Trophoblast cell (in vitro differentiated cells and primary cell): ENCODE measurements around the gene EGFR.

ENCODE experiments used
- DNase-seq, 2 donors: peaks; one replicate each; pipeline ENCODE4 v3.0.0-alpha.2; 2016
- H2AFZ ChIP-seq: 2 replicates; pipeline ENCODE4 v1.6.1; 2013; ENCODE audit warnings: low read length, moderate library complexity, mild to moderate bottlenecking; ENCODE audit not compliant: insufficient read depth, poor library complexity
- H2AK5ac ChIP-seq: 2 replicates; pipeline ENCODE4 v1.6.1; 2013; ENCODE audit warnings: mild to moderate bottlenecking, low read length
- H2BK120ac ChIP-seq: 2 replicates; pipeline ENCODE4 v1.6.1; 2013; ENCODE audit warnings: low read length, mild to moderate bottlenecking, moderate library complexity; ENCODE audit not compliant: insufficient read depth, poor library complexity
- H2BK12ac ChIP-seq: 2 replicates; pipeline ENCODE4 v1.6.1; 2013; ENCODE audit warnings: mild to moderate bottlenecking, low read length, moderate library complexity
- H2BK5ac ChIP-seq: 2 replicates; pipeline ENCODE4 v1.6.1; 2013; ENCODE audit warnings: low read length, low read depth, moderate library complexity, mild to moderate bottlenecking; ENCODE audit not compliant: poor library complexity
- H3K14ac ChIP-seq: 2 replicates; pipeline ENCODE4 v1.6.1; 2013; ENCODE audit warnings: mild to moderate bottlenecking, low read length
- H3K18ac ChIP-seq: 2 replicates; pipeline ENCODE4 v1.6.1; 2013; ENCODE audit warnings: mild to moderate bottlenecking, low read length
- H3K23ac ChIP-seq: 2 replicates; pipeline ENCODE4 v1.6.1; 2013; ENCODE audit warnings: low read length
- H3K27ac ChIP-seq: 2 replicates; pipeline ENCODE4 v1.5.1; 2013; ENCODE audit warnings: low read depth, mild to moderate bottlenecking, inconsistent platforms, low read length, moderate library complexity
- H3K27me3 ChIP-seq: 2 replicates; pipeline ENCODE4 v1.6.1; 2013; ENCODE audit warnings: inconsistent platforms, mild to moderate bottlenecking, low read length, moderate library complexity; ENCODE audit not compliant: insufficient read depth
- H3K36me3 ChIP-seq, 2 experiments: 1 replicate in 1 of 2; 2 replicates in 1 of 2; pipeline ENCODE4 v1.6.1; 2013; ENCODE audit warnings: low read length in 2 of 2, mild to moderate bottlenecking in 2 of 2, moderate library complexity in 1 of 2; ENCODE audit not compliant: insufficient read depth in 2 of 2, control insufficient read depth in 1 of 2
- H3K4ac ChIP-seq: 2 replicates; pipeline ENCODE4 v1.6.1; 2013; ENCODE audit warnings: low read depth, mild to moderate bottlenecking, low read length, moderate library complexity
- H3K4me1 ChIP-seq, 2 experiments: 1 replicate in 1 of 2; 2 replicates in 1 of 2; pipeline ENCODE4 v1.6.1; 2013; ENCODE audit warnings: low read length in 2 of 2, mild to moderate bottlenecking in 2 of 2, moderate library complexity in 1 of 2; ENCODE audit not compliant: insufficient read depth in 2 of 2, control insufficient read depth in 1 of 2
- H3K4me2 ChIP-seq: 2 replicates; pipeline ENCODE4 v1.6.1; 2013; ENCODE audit warnings: inconsistent platforms, mild to moderate bottlenecking, low read length, moderate library complexity
- H3K4me3 ChIP-seq: 2 replicates; pipeline ENCODE4 v1.5.1; 2013; ENCODE audit warnings: mild to moderate bottlenecking, low read depth, low read length, inconsistent platforms
- H3K79me1 ChIP-seq: one replicate; pipeline ENCODE4 v1.6.1; 2013; ENCODE audit warnings: low read length
- H3K79me2 ChIP-seq: 2 replicates; pipeline ENCODE4 v1.6.1; 2013; ENCODE audit warnings: low read length, mild to moderate bottlenecking; ENCODE audit not compliant: control insufficient read depth, insufficient read depth, poor library complexity
- H3K9ac ChIP-seq: 2 replicates; pipeline ENCODE4 v1.6.1; 2013; ENCODE audit warnings: mild to moderate bottlenecking, low read length
- H3K9me3 ChIP-seq: 2 replicates; pipeline ENCODE4 v1.6.1; 2013; ENCODE audit warnings: low read depth, mild to moderate bottlenecking, control low read depth, inconsistent platforms, low read length; ENCODE audit not compliant: insufficient read depth
- H4K12ac ChIP-seq: 2 replicates; pipeline ENCODE4 v1.6.1; 2013; ENCODE audit warnings: low read depth, mild to moderate bottlenecking, low read length, moderate library complexity
- H4K8ac ChIP-seq: 2 replicates; pipeline ENCODE4 v1.6.1; 2013; ENCODE audit warnings: low read depth, mild to moderate bottlenecking, low read length, moderate library complexity
- H4K91ac ChIP-seq: one replicate; pipeline ENCODE4 v1.6.1; 2013; ENCODE audit warnings: low read depth, mild to moderate bottlenecking, low read length, moderate library complexity
- whole genome bisulfite sequencing: extraction: QIAGEN DNeasy Blood & Tissue Kit; methylation state at CpG from one replicate; pipeline ENCODE4 v1.1.7; 2013; ENCODE audit warnings: missing lambda C conversion rate; ENCODE audit not compliant: insufficient read length, insufficient coverage; ENCODE audit errors: extremely low coverage; 5-methylcytosine and 5-hydroxymethylcytosine counted together

EGFR gene

DNA sequence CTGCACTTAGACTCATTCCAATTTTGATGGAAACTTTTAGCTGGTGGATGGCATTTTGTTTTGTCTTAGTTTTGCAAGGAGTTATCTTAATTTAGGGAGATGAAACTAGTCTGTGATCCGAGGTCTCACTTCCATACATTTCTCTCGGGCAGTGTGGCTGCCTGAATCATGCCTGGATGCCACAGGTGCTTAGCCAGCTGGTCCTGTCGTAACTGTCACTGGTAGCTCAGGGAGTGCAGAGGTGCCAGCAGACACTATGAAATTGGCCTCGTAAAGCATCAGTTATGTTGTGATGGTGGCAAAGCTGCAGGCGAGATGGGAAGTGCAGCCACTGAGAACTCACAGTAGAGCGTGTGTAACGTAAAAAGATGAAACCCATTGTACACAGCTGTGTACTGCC lies 74.9 kb downstream of the EGFR start:
- H2AFZ ChIP-seq, result no peak overlapping the region
- H3K4me1 ChIP-seq, result peaks cover 3 to 5% of the 10 kb centered on the region in 2 experiments
- no peak overlapping the region for H3K14ac ChIP-seq
- no peak overlapping the region for H4K8ac ChIP-seq
- no peak overlapping the region for H2AK5ac ChIP-seq
- H3K27ac ChIP-seq, result no peak overlapping the region
- H3K4me2 ChIP-seq, result no peak overlapping the region
- no peaks in the 10 kb centered on the region for H3K36me3 ChIP-seq
- H3K27me3 ChIP-seq, result no peaks in the 10 kb centered on the region
- H3K4me3 ChIP-seq, result no peak overlapping the region
- H2BK12ac ChIP-seq, result no peak overlapping the region
- H3K9ac ChIP-seq, result no peak overlapping the region
- no peak overlapping the region for H4K12ac ChIP-seq
- H3K23ac ChIP-seq, result no peak overlapping the region
- H2BK5ac ChIP-seq, result no peak overlapping the region
- H4K91ac ChIP-seq, result no peak overlapping the region
- WGBS, result no CpG with 5 or more reads among the region's 7 CpGs
- DNase-seq, result peak; percentile 25 to 32
- no peak overlapping the region for H2BK120ac ChIP-seq
- H3K4ac ChIP-seq, result no peak overlapping the region
- peak overlapping the region; percentile 40 for H3K18ac ChIP-seq
- no peaks in the 10 kb centered on the region for H3K79me1 ChIP-seq
- no peaks in the 10 kb centered on the region for H3K9me3 ChIP-seq
- H3K79me2 ChIP-seq, result no peaks in the 10 kb centered on the region

DNA sequence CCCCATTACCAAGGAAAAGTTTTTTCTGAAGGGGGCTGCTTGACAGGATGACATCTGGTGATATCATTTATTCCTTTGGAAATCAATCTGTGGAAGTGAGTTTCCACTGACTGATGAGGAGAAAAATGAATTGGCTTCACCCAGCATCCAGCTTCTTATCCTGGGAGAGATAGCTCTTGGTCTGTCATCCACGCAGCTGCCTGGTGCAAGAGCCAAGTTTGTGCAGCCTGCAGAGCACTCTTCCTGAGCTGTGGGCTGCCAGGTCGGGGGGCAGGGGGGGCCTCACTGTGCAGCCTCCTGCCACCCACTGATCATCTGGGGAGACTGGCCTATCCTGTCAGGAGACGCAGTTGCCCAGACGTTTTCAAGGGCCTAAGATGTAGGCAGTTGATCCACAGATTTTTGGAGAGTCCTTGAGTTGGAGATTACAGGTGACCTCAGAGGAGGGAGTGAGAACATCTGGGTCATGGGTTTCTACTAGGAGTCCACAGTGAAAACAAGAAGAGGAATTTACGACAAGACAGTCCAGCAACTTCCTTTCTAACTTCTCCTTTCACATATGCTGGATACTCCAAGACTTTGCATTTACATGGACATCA lies 75.4 kb downstream of the EGFR start:
- Histone ChIP-seq H3K4me3 (no peak overlapping the region), H4K8ac (no peak overlapping the region), H3K18ac (no peak overlapping the region), H2BK120ac (no peak overlapping the region), H3K4ac (no peak overlapping the region), H2AK5ac (no peak overlapping the region), H3K27me3 (no peaks in the 10 kb centered on the region), H3K36me3 (no peaks in the 10 kb centered on the region), H3K4me2 (no peak overlapping the region), H2BK5ac (no peak overlapping the region), H3K9ac (no peak overlapping the region), H3K79me1 (no peaks in the 10 kb centered on the region), H3K9me3 (no peaks in the 10 kb centered on the region), H2BK12ac (no peak overlapping the region), H2AFZ (no peak overlapping the region), H3K79me2 (no peaks in the 10 kb centered on the region), H3K14ac (no peak overlapping the region), H3K4me1 (peaks cover 3 to 5% of the 10 kb centered on the region in 2 experiments), H4K12ac (no peak overlapping the region), H3K23ac (no peak overlapping the region), H3K27ac (no peak overlapping the region), H4K91ac (no peak overlapping the region)
- WGBS, result no CpG with 5 or more reads among the region's 5 CpGs
- DNase-seq, result no peak

DNA sequence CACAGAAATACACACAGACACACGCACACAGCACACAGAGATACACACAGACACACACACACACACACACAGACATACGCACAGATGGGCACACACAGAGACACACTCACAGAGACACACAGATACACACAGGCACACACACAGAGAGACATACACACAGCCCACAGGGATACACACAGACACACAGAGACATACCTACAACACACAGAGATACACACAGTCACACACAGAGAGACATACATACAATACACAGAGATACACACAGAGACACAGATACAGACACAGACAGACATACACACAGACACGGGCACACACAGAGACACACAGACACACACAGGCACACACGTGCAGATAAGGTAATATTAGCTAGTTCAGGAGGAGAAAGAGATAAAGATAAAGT lies 76.9 kb downstream of the EGFR start:
- H4K12ac ChIP-seq, result no peak overlapping the region
- no peaks in the 10 kb centered on the region for H3K27me3 ChIP-seq
- H3K9ac ChIP-seq, result no peak overlapping the region
- no peak overlapping the region for H3K23ac ChIP-seq
- WGBS, result no CpG with 5 or more reads among the region's 4 CpGs
- H3K79me1 ChIP-seq, result no peaks in the 10 kb centered on the region
- no peak overlapping the region for H4K8ac ChIP-seq
- no peak overlapping the region for H2BK120ac ChIP-seq
- H3K4ac ChIP-seq, result no peak overlapping the region
- H3K4me1 ChIP-seq, result peaks cover 8 to 10% of the 10 kb centered on the region in 2 experiments
- no peak overlapping the region for H3K4me3 ChIP-seq
- no peak overlapping the region for H4K91ac ChIP-seq
- H2BK12ac ChIP-seq, result no peak overlapping the region
- H2AFZ ChIP-seq, result no peak overlapping the region
- no peaks in the 10 kb centered on the region for H3K9me3 ChIP-seq
- no peak overlapping the region for H2AK5ac ChIP-seq
- no peak overlapping the region for H3K18ac ChIP-seq
- no peaks in the 10 kb centered on the region for H3K36me3 ChIP-seq
- no peak for DNase-seq
- H2BK5ac ChIP-seq, result no peak overlapping the region
- no peak overlapping the region for H3K4me2 ChIP-seq
- no peak overlapping the region for H3K14ac ChIP-seq
- no peak overlapping the region for H3K27ac ChIP-seq
- no peaks in the 10 kb centered on the region for H3K79me2 ChIP-seq

DNA sequence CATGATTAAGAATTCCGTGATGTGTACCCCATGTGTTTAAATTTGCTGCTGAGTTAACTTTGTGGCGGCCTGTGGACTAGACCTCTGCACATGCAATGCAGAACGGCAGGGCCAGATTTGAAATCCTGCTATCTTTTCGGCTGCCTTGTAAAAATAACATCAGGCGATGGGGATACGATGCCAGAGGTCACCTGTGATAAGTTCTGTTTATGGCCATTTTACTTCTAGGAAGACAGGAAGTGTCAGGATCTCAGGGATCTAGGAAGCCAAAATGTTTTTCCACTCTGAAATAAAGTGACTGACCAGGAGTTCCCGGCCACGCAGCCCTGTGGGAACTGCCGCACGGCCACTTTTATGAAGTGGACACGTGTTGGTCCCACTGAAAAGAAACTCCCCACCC lies 77.5 kb downstream of the EGFR start:
- DNase-seq, result no peak

More for the DNA sequence above, 77.5 kb downstream of the EGFR start:
- Histone ChIP-seq H3K9me3 (no peaks in the 10 kb centered on the region), H3K4me2 (no peak overlapping the region), H2BK5ac (no peak overlapping the region), H2AK5ac (no peak overlapping the region), H2AFZ (no peak overlapping the region), H3K4me3 (no peak overlapping the region), H3K14ac (no peak overlapping the region), H2BK12ac (no peak overlapping the region), H4K8ac (peak overlapping the region; percentile 17), H3K79me1 (no peaks in the 10 kb centered on the region), H3K4me1 (peaks cover 12 to 14% of the 10 kb centered on the region in 2 experiments), H3K27me3 (no peaks in the 10 kb centered on the region), H3K79me2 (no peaks in the 10 kb centered on the region), H3K27ac (no peak overlapping the region), H3K18ac (no peak overlapping the region), H4K91ac (no peak overlapping the region), H3K4ac (no peak overlapping the region), H3K9ac (no peak overlapping the region), H2BK120ac (no peak overlapping the region), H3K36me3 (no peaks in the 10 kb centered on the region), H4K12ac (no peak overlapping the region), H3K23ac (no peak overlapping the region)
- WGBS, result no CpG with 5 or more reads among the region's 11 CpGs
